ENCODE results near the gene OR4S2.

OR4S2 gene
- long read RNA-seq, donor 1: 0 reads
- long read RNA-seq, donor 2: 0 reads
- long read RNA-seq, donor 3: 0 reads
- long read RNA-seq, donor 4: 0 reads
- long read RNA-seq, donor 5: 0 reads
- long read RNA-seq, donor 6: 0 reads
- long read RNA-seq, donor 7: 0 reads
- long read RNA-seq, donor 8: 0 reads

GRCh38 chr11:55648027-55648426 lies at the start of gene OR4S2:
TSS of gene OR4S2 (plus strand) at chr11:55648327. CDS start at chr11:55650904, 2,577 bp downstream.
- no peak for DNase-seq

GRCh38 chr11:55607545-55607944 lies 40.6 kb upstream of the OR4S2 start, which contains the start of gene OR4C11:
TSS of gene OR4C11 (minus strand) at chr11:55607645. CDS start at chr11:55604373, 3,272 bp downstream.
- no peak for DNase-seq

- DNase-seq: no peak
Measured at GRCh38 chr11:55624531-55624930, 23.6 kb upstream of the OR4S2 start.

- no peak for DNase-seq
Measured at GRCh38 chr11:55634813-55635212, 13.3 kb upstream of the OR4S2 start, which contains the start of gene OR4P4. TSS of gene OR4P4 (plus strand) at chr11:55635113.

- DNase-seq: no peak
Measured at GRCh38 chr11:55652560-55652959, 4.4 kb downstream of the OR4S2 start.

- DNase-seq: no peak
Measured at GRCh38 chr11:55655096-55655495, 7.0 kb downstream of the OR4S2 start.

- DNase-seq: no peak
Measured at GRCh38 chr11:55658031-55658573, 10.0 kb downstream of the OR4S2 start.

GRCh38 chr11:55658608-55659007 lies 10.5 kb downstream of the OR4S2 start:
- DNase-seq: no peak

- no peak for DNase-seq
Measured at GRCh38 chr11:55661901-55662300, 13.8 kb downstream of the OR4S2 start, which contains the start of gene OR4C6. TSS of gene OR4C6 (plus strand) at chr11:55662201. CDS start at chr11:55665167, 2,966 bp downstream.

GRCh38 chr11:55669376-55669775 lies 21.2 kb downstream of the OR4S2 start:
- DNase-seq: no peak

GRCh38 chr11:55673860-55674259 lies 25.7 kb downstream of the OR4S2 start:
- DNase-seq: no peak

GRCh38 chr11:55697817-55698216 lies 49.7 kb downstream of the OR4S2 start:
- DNase-seq: no peak

- DNase-seq: no peak
Measured at GRCh38 chr11:55701429-55701828, 53.3 kb downstream of the OR4S2 start.
